Measurements from ENCODE around the gene ACVR2B.
A peak's percentile ranks its signal among the peaks of the same experiment; 100 is the strongest.

Gene ACVR2B

DNA sequence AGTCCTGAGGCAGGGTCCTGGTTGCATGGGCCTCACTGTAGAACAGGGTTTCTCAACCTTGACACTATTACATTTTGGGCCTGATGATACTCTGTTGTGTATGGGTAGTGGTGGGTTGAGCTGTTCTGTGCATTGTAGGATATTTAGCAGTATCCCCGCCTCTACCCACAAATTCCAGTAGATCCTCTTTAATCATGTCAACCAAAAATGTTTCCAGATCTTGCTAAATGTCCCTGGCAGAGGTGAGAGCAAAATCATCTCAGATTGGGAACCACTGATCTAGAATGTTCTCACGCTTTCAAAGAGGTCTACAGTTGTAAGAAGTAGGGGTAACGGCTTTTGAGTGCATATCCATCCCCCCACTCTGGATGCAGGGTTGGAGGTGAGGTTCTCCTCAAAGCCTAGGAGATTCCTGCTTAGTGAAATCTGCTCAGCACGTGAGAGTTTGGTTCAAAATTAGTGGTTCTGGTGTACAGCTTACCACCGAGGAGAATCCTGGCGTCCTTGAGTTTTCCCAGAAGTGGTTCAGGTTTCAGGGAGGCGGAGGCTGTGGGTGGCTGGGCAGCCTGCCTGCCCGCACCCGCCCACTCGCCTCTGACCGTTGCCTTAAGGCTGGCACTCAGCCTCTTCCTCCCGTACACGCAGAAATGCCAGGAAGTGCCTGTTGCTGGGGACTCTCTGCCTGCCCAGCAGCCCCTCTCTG, 5.3 kb downstream of the ACVR2B start:
- no peak for DNase-seq

GRCh38 chr3:38459499-38460048, 5.9 kb downstream of the ACVR2B start:
- DNase-seq = no peak

DNA sequence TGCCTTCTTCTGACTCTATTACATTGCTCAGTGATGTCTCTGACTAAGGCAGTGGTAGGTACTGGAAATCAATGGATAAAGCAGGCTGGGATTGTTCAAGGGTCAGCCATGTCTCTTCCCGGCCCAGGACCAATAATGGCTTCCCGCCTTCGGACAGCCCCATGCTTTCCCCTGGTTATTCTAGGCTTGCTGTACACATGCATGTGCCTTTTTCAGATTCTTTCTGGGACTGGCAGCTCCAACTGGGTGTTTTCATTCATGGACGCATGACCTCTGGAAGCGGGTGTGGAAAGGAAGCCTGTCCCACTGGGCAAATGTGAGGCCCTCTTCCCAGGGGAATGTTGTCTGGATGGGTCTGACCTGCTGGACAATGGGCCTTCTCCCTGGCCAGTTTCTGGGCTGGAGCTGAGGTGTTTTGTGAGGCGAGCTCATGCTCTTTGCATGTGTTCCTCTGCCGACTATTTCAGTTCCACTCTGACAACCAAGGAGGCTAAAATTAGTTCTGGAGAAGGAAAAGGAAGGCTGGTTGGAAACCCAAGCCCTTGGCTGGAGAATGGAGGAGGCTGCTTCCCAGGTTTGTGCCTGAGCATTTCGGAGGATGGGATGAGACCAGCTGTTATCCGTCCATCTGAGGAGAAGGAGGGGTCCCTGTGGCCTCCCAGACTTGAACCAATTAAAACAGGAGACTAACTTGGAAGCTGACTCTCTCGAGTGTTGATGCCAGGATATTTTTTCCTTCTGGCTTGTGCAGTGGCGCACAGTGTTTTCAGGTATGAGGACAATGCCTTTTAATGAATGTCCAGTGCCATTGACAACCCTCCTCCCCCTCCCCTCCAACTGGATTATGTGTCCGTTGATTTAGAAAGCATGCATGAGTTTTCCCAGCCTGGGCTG, 6.9 kb downstream of the ACVR2B start:
- DNase-seq = no peak

DNA sequence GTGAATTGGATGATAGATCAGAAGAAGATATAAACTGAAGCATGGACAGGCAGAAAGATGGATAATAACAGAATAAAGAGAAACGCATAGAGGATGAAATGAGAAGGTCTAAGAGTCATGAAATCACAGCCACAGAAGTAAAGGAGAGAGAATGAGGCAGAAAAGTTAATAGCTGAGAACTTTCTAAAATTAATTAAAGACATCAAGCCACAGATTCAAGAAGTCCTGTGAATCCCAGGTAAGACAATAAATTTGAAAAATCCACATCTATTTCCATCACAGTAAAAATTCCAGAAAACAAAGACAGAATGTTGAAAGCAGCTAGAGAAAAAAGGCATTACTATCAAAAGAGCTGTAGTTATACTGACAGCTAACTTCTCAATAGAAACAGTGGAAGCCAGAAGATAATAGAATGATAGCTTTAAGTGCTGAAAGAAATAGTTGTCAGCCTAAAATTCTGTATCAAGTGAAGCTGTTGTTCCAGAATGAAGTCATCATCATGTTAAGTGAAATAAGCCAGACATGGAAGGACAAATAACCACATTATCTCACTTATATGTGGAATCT, 12.0 kb downstream of the ACVR2B start:
- no peak for DNase-seq

GRCh38 chr3:38468765-38469164, 15.1 kb downstream of the ACVR2B start:
- DNase-seq = no peak

- DNase-seq = no peak
These were observed 16.2 kb downstream of the ACVR2B start for GRCh38 chr3:38469852-38470251.

DNA sequence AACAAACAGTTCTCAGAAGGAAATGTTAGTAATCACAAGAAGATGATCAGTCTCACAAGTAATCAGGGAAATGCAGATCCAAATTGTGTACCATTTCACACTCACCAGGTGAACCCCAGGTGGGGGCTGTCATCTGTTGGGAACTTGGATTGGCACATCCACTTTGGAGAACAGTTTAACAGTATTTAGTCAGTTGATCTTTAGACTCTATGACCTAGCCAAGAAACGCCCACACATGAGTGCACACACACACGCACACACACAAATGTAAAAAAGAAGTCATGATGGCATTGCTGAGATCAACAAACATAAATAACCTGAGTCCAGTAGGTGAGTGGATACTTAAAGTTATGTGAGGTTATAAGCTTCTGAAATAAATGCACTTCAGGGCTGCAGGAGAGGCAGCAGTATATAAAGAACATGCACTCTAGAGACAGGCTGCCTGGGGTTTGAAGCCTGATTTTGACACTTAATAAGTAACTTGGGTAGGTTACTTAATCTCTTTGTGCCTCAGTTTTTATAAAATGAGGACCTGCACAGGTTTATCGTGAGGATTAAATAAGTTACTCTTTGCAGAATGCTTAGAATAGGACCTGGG, 17.7 kb downstream of the ACVR2B start:
- no peak for DNase-seq

DNA sequence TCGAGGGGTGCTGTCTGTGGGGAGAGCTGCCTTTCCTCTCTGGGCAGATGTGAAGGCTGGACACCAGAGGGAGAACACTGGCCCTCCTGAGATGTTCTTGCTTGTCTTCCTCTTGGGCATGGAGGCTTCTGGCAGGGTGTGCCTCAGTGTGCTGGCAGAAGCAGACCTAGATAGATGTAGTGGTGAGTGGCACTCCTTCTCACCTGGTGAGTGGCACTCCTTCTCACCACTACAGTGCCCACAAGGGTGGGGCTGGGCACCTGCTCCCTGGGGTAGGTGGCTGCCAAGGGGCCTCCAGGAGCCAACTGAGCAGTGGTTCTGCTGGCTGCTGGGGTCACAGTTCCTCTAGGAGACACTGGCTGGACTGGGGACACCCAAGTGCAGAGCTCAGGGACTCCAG, 18.7 kb downstream of the ACVR2B start:
- no peak for DNase-seq

DNA sequence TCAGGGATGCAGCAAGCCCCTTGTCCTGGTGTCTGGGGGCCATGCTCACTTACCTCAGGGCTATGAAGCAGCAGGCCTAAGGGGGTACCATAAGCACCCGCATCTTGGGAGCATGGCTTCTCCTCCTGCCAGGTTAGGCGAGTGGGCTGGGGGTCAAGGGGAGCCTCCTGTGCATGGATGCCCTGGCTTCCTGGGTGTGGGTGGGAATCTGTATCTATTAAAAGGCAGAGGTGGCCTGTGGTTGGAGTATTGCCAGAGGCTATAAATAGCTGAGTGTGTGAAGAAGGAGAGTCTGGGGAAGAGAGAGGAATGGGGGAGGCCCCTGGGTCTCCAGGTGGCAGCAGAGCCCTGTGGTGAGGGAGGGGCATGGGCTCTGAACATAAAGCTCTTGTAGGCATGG, 19.5 kb downstream of the ACVR2B start:
- DNase-seq = no peak

- DNase-seq = no peak
These were observed 21.4 kb downstream of the ACVR2B start for GRCh38 chr3:38474928-38475605.

GRCh38 chr3:38475716-38476115, 22.0 kb downstream of the ACVR2B start:
- DNase-seq = no peak

DNA sequence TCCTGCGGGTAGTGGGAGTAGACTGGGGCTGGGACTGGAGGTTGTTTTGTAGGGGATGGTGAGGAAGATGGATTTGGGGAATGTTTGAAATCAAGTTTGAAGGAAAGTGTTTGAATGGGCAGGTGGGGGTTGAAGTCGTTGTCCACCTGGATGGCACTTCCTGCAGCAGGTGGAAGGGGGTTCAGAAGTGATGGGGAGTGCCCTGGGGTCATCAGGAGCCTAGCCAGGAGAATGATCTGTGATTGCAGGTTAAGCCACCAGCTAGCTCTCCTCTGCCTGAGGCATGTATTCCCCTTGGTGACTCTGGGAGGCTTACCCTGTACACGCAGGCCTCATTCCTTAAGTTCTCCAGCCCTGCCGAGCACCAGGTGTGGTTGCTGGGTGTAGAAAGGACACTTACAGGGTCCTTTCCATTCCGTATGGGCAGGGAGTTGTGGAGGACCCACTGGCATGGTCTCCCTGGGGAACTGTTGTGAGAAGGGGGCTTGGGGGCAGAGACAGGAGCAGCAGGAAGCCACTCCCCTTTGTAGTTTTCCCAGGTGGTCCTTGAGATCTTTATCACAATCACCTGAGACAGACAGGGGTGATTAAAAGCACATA, 22.6 kb downstream of the ACVR2B start:
- no peak for DNase-seq

DNA sequence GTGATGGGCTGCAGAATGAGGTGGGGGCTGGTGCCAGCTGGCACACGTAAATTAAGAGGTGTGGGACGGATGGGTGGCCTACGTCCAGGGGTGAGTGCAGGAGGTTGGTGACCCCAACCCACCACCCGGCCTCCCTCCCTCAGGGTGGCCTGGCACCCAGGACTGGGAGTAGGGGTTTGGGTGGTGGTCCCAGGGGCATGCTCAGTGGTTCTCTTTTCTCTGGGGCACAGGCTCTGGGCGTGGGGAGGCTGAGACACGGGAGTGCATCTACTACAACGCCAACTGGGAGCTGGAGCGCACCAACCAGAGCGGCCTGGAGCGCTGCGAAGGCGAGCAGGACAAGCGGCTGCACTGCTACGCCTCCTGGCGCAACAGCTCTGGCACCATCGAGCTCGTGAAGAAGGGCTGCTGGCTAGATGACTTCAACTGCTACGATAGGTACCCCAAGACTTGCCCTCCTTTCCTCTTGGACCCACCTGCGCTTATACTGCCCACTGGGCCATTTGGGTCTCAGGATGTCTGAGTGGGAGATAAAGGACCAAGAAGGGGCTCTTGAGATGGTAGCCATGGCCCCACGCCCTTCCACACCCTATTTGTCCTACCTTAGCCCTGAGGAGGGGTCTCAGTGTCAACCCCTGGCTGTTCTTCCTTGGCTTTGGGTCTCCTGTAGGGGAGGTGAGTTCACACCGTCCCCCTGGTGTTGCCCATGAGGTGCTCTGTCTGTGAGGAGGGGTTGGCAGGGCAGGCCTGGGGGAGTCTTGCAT, 23.5 kb downstream of the ACVR2B start:
- no peak for DNase-seq

DNA sequence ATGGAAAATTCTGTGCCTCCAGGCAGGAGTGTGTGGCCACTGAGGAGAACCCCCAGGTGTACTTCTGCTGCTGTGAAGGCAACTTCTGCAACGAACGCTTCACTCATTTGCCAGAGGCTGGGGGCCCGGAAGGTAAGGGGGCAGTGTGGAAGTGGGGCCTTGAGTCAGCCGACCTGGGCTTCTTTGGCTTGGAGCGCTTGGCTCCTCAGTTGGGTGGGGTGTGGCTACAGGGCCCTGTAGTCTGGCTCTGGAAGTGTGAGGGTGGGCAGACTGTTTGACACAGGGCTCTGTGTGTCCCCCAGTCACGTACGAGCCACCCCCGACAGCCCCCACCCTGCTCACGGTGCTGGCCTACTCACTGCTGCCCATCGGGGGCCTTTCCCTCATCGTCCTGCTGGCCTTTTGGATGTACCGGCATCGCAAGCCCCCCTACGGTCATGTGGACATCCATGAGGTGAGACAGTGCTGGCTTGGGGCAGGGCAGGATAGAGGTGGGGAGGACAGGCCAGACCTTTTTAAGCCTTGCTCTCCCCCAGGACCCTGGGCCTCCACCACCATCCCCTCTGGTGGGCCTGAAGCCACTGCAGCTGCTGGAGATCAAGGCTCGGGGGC, 24.3 kb downstream of the ACVR2B start:
- DNase-seq = no peak

DNA sequence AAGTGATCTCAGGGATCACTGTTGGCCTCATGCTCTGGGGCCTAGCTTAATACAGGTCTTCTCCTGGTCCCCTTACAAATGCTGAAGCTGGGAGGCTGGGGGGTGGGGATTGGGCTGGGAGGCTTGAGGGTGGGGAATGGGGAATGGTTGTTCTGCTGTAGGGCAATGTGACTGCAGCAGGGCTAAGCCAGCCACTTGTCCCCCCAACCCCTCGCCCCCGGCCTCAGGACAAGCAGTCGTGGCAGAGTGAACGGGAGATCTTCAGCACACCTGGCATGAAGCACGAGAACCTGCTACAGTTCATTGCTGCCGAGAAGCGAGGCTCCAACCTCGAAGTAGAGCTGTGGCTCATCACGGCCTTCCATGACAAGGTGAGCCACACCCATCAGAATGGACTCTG, 25.2 kb downstream of the ACVR2B start:
- no peak for DNase-seq

DNA sequence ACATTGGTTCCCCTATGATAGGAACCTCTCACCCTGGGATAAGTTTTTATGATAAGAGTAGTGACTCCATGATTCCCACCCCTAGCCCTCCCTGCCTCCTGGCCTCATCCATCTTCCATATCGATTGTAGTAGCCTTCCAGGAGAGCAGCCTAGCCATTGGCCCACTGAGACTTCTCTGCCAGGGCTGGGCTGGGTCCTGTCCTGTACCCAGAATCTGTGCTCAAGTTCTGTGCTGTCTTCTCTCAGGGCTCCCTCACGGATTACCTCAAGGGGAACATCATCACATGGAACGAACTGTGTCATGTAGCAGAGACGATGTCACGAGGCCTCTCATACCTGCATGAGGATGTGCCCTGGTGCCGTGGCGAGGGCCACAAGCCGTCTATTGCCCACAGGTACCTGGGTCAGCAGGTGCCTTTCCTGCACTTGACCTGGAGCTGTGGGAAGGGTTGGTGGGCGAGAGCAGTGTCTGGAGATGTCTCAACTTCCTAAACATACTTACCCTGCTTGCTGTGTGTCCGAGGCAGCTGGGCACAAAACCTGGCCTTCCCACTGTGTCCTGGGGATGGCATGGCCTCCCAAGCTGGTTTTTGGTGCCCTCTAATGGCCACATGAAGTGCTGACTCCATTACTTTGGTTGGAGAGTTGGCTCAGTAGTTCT, 25.9 kb downstream of the ACVR2B start:
- peak; percentile 50 for DNase-seq

DNA sequence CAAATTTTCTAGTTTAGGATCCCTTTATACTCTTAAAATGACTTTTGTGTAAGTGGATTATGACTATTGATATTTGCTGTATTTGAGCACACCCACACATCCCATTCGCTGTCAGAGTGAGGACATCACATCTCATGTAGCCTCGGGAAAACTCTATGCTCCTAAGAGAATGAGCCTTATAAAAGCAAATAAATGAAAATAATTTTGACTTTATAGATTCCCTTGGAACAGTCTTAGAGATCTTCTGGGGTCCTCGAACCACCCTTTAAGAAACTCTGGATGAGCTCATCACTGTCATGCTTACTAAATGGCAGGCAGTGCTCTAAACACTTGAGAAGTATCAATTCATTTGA, 26.4 kb downstream of the ACVR2B start:
- DNase-seq = no peak

- no peak for DNase-seq
These were observed 27.2 kb downstream of the ACVR2B start for GRCh38 chr3:38480930-38481329.

DNA sequence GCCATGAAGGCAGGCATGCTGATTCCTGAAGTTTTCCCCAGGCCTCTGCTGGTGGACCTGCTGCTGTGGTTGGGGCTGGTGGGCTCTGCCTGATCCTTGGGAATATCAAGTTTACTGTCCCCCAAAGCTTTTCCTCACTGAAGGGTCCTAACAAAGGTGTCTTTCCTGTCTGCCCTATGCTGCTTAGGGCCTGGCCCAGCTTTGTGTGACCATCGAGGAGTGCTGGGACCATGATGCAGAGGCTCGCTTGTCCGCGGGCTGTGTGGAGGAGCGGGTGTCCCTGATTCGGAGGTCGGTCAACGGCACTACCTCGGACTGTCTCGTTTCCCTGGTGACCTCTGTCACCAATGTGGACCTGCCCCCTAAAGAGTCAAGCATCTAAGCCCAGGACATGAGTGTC, 29.3 kb downstream of the ACVR2B start:
- DNase-seq = no peak

DNA sequence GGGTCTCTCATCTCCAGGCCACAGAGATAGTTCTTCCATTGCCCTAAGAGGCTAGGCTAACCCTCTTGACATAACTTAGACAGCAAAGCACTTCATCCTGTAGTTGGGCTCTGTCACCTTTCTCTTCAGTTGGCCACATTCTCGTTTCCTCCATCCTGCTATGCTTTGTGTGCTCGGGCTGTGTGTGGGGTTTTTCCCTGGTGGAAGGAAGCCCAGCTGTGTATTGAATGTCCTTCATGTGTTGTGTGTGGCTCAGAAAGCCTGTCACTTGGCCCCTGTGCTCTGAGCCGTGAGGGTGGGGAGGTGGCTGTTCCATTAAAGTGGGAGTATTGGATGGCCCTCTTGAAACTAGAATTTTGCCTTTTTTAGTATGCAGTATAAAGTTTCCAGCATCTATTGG, 33.6 kb downstream of the ACVR2B start:
- DNase-seq = no peak

Data from fibroblast of skin of abdomen (primary cell).